ENCODE results near the gene GLI3. TPM values are rescaled to one million over a fixed set of nuclear protein-coding genes. Genes with fewer than 3 reads are reported as not detected.

GLI3 gene
- total RNA-seq, 1 donor from 2014 or later = 27.7 TPM

DNA sequence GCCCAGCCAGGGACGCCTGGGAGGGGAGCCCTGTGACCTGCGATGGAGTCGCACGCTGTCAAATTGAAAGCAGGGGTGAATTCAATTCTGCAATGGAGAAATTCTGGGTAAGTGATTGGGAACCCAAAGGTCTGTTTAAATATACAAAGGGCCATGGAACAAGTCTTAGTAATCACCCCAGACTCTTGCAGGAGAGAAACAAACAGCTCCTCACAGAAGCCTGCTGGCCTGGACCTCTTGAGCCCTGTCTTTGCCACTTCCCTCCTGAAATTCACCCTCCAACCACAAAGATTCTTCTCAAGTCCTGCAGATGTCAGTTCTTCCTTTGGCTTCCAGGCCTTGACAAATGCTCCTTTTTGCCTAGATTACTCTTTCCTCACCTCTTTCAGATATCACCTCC, 97.3 kb downstream of the GLI3 start:
- Histone ChIP-seq H3K79me2 (ENCODE audit: insufficient read depth, low read length) (peaks cover 18% of the 10 kb centered on the region), H3K9me3 (ENCODE audit: insufficient read depth, low read depth, low read length) (no peaks in the 10 kb centered on the region), H3K4me3 (ENCODE audit: insufficient read depth, low read depth, low read length) (no peak overlapping the region), H3K27me3 (ENCODE audit: insufficient read depth, low read length) (no peaks in the 10 kb centered on the region), H3K27ac (ENCODE audit: low read depth, low read length) (no peak overlapping the region), H3K4me1 (ENCODE audit: insufficient read depth, low read length) (peaks cover 16% of the 10 kb centered on the region), H3K4me2 (ENCODE audit: low read length) (no peak overlapping the region), H2AFZ (ENCODE audit: low read depth, low read length) (no peak overlapping the region), H4K20me1 (ENCODE audit: insufficient read depth, low read length) (peaks cover 39% of the 10 kb centered on the region), H3K36me3 (ENCODE audit: insufficient read depth, low read length) (no peaks in the 10 kb centered on the region), H3K9ac (ENCODE audit: low read length) (no peak overlapping the region)
- Mint-ChIP-seq H3K27ac (ENCODE audit: unreplicated experiment) (peak overlapping the region; percentile 14), H3K4me3 (ENCODE audit: unreplicated experiment) (no peak overlapping the region), H3K36me3 (ENCODE audit: low read depth, unreplicated experiment) (peaks cover 11% of the 10 kb centered on the region), H3K27me3 (ENCODE audit: low read depth, unreplicated experiment) (no peaks in the 10 kb centered on the region), H3K4me1 (ENCODE audit: low read depth, unreplicated experiment) (peaks cover 26% of the 10 kb centered on the region), H3K9me3 (ENCODE audit: unreplicated experiment) (peaks cover 2% of the 10 kb centered on the region)
- FAIRE-seq (no peak), DNase-seq (ENCODE audit: low read depth) (no peak)
- TF ChIP-seq, protein P1, sequence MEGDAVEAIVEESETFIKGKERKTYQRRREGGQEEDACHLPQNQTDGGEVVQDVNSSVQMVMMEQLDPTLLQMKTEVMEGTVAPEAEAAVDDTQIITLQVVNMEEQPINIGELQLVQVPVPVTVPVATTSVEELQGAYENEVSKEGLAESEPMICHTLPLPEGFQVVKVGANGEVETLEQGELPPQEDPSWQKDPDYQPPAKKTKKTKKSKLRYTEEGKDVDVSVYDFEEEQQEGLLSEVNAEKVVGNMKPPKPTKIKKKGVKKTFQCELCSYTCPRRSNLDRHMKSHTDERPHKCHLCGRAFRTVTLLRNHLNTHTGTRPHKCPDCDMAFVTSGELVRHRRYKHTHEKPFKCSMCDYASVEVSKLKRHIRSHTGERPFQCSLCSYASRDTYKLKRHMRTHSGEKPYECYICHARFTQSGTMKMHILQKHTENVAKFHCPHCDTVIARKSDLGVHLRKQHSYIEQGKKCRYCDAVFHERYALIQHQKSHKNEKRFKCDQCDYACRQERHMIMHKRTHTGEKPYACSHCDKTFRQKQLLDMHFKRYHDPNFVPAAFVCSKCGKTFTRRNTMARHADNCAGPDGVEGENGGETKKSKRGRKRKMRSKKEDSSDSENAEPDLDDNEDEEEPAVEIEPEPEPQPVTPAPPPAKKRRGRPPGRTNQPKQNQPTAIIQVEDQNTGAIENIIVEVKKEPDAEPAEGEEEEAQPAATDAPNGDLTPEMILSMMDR (IDR thresholded peaks at IDR 0.05; ENCODE audit: insufficient read depth, low read depth, low read length) = no peak
- no peak for TF ChIP-seq EZH2 (IDR thresholded peaks at IDR 0.05; ENCODE audit: insufficient read depth, low read length)

DNA sequence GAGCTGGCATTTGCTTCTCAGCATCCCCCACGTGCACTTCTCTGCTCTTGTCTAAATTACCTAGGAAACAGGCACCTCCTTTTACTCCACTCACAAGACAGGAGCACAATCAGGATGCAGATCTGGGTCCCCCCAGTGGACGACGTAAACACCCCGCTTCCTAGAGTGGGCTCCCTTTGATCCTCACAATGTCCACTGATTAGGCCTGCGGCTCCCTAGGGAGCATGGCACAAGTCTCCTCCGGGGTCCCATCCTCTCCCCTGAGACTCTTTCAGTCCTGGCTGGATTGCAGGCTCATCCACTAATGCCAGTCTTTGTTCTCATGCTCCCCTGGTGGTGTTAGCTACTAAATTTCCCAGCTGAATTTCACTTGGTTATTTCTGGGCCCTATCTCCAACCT, 98.3 kb downstream of the GLI3 start:
- FAIRE-seq (no peak), DNase-seq (ENCODE audit: low read depth) (no peak)
- Histone ChIP-seq H3K9me3 (ENCODE audit: insufficient read depth, low read depth, low read length) (no peaks in the 10 kb centered on the region), H3K27ac (ENCODE audit: low read depth, low read length) (no peak overlapping the region), H3K4me1 (ENCODE audit: insufficient read depth, low read length) (peaks cover 5% of the 10 kb centered on the region), H3K9ac (ENCODE audit: low read length) (no peak overlapping the region), H3K27me3 (ENCODE audit: insufficient read depth, low read length) (no peaks in the 10 kb centered on the region), H4K20me1 (ENCODE audit: insufficient read depth, low read length) (peaks cover 38% of the 10 kb centered on the region), H3K79me2 (ENCODE audit: insufficient read depth, low read length) (peaks cover 23% of the 10 kb centered on the region), H2AFZ (ENCODE audit: low read depth, low read length) (no peak overlapping the region), H3K36me3 (ENCODE audit: insufficient read depth, low read length) (no peaks in the 10 kb centered on the region), H3K4me3 (ENCODE audit: insufficient read depth, low read depth, low read length) (no peak overlapping the region), H3K4me2 (ENCODE audit: low read length) (no peak overlapping the region)
- H3K27ac Mint-ChIP-seq (ENCODE audit: unreplicated experiment) = no peak overlapping the region
- TF ChIP-seq, protein P1 (IDR thresholded peaks at IDR 0.05; ENCODE audit: insufficient read depth, low read depth, low read length) = no peak
- no peak for TF ChIP-seq EZH2 (IDR thresholded peaks at IDR 0.05; ENCODE audit: insufficient read depth, low read length)
- H3K9me3 Mint-ChIP-seq (ENCODE audit: unreplicated experiment) = peaks cover 2% of the 10 kb centered on the region
- H3K36me3 Mint-ChIP-seq (ENCODE audit: low read depth, unreplicated experiment) = peaks cover 11% of the 10 kb centered on the region
- peaks cover 16% of the 10 kb centered on the region for H3K4me1 Mint-ChIP-seq (ENCODE audit: low read depth, unreplicated experiment)
- no peaks in the 10 kb centered on the region for H3K27me3 Mint-ChIP-seq (ENCODE audit: low read depth, unreplicated experiment)
- H3K4me3 Mint-ChIP-seq (ENCODE audit: unreplicated experiment) = no peak overlapping the region

DNA sequence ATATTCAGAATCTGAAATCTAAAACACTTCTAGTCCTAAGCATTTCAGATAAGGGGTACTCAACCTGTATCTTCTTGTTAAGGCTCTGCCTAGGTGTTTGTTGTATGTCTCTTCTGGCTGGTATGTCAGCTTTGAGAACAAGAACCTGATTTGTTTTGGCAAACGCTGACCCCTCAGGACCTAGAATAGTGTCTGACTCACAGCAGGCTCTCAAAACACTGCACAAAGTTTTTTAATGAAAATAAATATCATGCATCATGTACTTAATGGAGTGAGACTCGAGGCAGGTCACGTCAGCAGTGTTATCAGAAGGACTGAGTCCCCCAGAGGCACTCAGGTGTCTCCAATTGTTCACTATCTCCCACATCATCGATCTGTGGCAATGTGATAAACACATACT, 99.1 kb downstream of the GLI3 start:
- FAIRE-seq (no peak), DNase-seq (ENCODE audit: low read depth) (no peak)
- no peak overlapping the region for H3K27ac Mint-ChIP-seq (ENCODE audit: unreplicated experiment)
- TF ChIP-seq, protein P1 (IDR thresholded peaks at IDR 0.05; ENCODE audit: insufficient read depth, low read depth, low read length) = no peak
- TF ChIP-seq EZH2 (IDR thresholded peaks at IDR 0.05; ENCODE audit: insufficient read depth, low read length) = no peak
- Histone ChIP-seq H3K79me2 (ENCODE audit: insufficient read depth, low read length) (peaks cover 23% of the 10 kb centered on the region), H3K27ac (ENCODE audit: low read depth, low read length) (no peak overlapping the region), H4K20me1 (ENCODE audit: insufficient read depth, low read length) (peaks cover 33% of the 10 kb centered on the region), H3K9ac (ENCODE audit: low read length) (no peak overlapping the region), H3K4me1 (ENCODE audit: insufficient read depth, low read length) (no peaks in the 10 kb centered on the region), H3K9me3 (ENCODE audit: insufficient read depth, low read depth, low read length) (no peaks in the 10 kb centered on the region), H2AFZ (ENCODE audit: low read depth, low read length) (no peak overlapping the region), H3K4me2 (ENCODE audit: low read length) (no peak overlapping the region), H3K4me3 (ENCODE audit: insufficient read depth, low read depth, low read length) (no peak overlapping the region), H3K36me3 (ENCODE audit: insufficient read depth, low read length) (no peaks in the 10 kb centered on the region), H3K27me3 (ENCODE audit: insufficient read depth, low read length) (no peaks in the 10 kb centered on the region)
- H3K4me3 Mint-ChIP-seq (ENCODE audit: unreplicated experiment) = no peak overlapping the region
- H3K36me3 Mint-ChIP-seq (ENCODE audit: low read depth, unreplicated experiment) = peaks cover 11% of the 10 kb centered on the region
- peaks cover 2% of the 10 kb centered on the region for H3K9me3 Mint-ChIP-seq (ENCODE audit: unreplicated experiment)
- H3K27me3 Mint-ChIP-seq (ENCODE audit: low read depth, unreplicated experiment) = no peaks in the 10 kb centered on the region
- H3K4me1 Mint-ChIP-seq (ENCODE audit: low read depth, unreplicated experiment) = peaks cover 9% of the 10 kb centered on the region
